Right cardiac atrium (tissue), 5 donors: ENCODE data around the gene SOHLH1. TPM values are rescaled to one million over a fixed set of nuclear protein-coding genes. Genes with fewer than 3 reads are reported as not detected.

ENCODE experiments used
- ATAC-seq, 2 donors: fragments of 200-7000 bp; cut with Tn5 transposase; one replicate each; pipeline versions ENCODE4 v1.8.0 to v1.9.1; 2020; ENCODE audit warnings: moderate library complexity in 2 of 2, mild to moderate bottlenecking in 1 of 2
- DNase-seq, 3 donors: peaks; one replicate each; pipeline ENCODE4 v3.0.0-alpha.2; 2020
- H3K27ac ChIP-seq: one replicate; pipeline ENCODE4 v1.5.1; 2013; ENCODE audit warnings: mild to moderate bottlenecking, low read length, control low read depth, moderate library complexity
- H3K27me3 ChIP-seq: one replicate; pipeline ENCODE4 v1.6.1; 2013; ENCODE audit not compliant: control insufficient read depth, insufficient read depth
- H3K4me1 ChIP-seq: one replicate; pipeline ENCODE4 v1.6.1; 2013; ENCODE audit warnings: low read length; ENCODE audit not compliant: control insufficient read depth, insufficient read depth
- H3K4me3 ChIP-seq: one replicate; pipeline ENCODE4 v1.5.1; 2013; ENCODE audit warnings: low read length, control low read depth
- H3K9me3 ChIP-seq: one replicate; pipeline ENCODE4 v1.6.1; 2013; ENCODE audit warnings: low read length; ENCODE audit not compliant: control insufficient read depth
- WGBS: extraction: QIAGEN DNeasy Blood & Tissue Kit; methylation state at CpG from one replicate; pipeline ENCODE4 v1.1.7; 2013; 5-methylcytosine and 5-hydroxymethylcytosine counted together
- intact Hi-C, 4 donors: fragments of 100-400 bp; cut with DNase I; formaldehyde crosslinking; loops; one replicate each; pipeline versions ENCODE4 v1.11.0 to v1.14.0; 2022 to 2023
- polyA plus RNA-seq: library from polyadenylated mRNA; stranded (reverse); fragments of 200-250 nt; gene quantifications from one replicate; pipeline ENCODE4 v1.2.3, GENCODE V29; 2013
- total RNA-seq, 4 donors: library from RNA; stranded (reverse); fragmentation: NEBNext Ultra II Directional; extraction: Animal tissue kit (Norgen Biotek cat#: 25700); gene quantifications; one replicate each; pipeline ENCODE4 v1.2.1, GENCODE V29; 2021
- donor health status: healthy with polysubstance abuse.
- donor health status: DM: no; HTN: yes; CAD: no.
- donor health status: DM: no; HTN: no; CAD: no.
- donor health status: DM: no; HTN: yes; CAD: no; lungs with severe emphysema.
- donor health status: DM: yes; HTN: yes; CAD: no.

SOHLH1 gene
- total and polyA plus RNA-seq, 5 donors = not detected

GRCh38 chr9:135692410-135692809, 6.9 kb downstream of the SOHLH1 start:
- intact Hi-C loops = no loop called here
- no peak for DNase-seq
- Histone ChIP-seq H3K4me3 (no peak overlapping the region), H3K9me3 (no peaks in the 10 kb centered on the region), H3K27me3 (no peaks in the 10 kb centered on the region), H3K27ac (no peak overlapping the region), H3K4me1 (no peaks in the 10 kb centered on the region)
- no peak for ATAC-seq
- 76% methylated on average over 11 of the region's 11 CpGs for WGBS

DNA sequence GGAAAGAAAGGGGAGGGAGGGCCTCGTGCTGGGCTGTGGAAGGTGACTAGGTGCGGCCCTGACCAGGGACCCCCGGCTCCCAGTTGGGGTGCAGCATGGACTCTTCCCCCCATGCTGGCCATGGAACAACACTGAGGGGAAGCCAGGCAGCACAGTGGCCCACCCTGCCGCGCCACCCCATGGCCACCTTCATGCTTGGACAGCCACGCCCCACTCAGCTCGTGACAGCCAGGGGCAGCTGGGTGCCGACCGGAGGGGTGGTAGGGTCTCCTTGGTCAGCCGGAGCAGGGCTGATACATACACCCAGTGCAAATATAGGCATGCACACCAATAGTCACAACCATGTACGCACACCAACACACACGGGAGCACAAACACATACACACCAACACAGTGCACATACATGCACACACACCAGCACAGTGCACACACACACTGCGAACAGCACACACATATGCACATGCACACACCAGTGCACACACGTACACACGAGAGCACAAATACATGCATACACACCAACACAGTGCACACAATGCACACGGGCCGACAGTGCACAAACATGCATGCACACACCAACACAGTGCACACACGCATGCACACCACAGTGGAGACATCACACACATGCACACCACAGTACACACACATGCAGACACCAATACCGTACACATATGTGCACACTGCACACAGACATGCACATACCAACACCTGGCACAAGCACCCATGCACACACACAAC, 8.3 kb downstream of the SOHLH1 start:
- ATAC-seq = no peak
- Histone ChIP-seq H3K4me3 (no peak overlapping the region), H3K27me3 (no peaks in the 10 kb centered on the region), H3K27ac (no peak overlapping the region), H3K9me3 (no peaks in the 10 kb centered on the region), H3K4me1 (no peaks in the 10 kb centered on the region)
- WGBS = 91% methylated on average over 19 of the region's 19 CpGs
- intact Hi-C loops = no loop called here
- DNase-seq = no peak

- Histone ChIP-seq H3K27me3 (no peaks in the 10 kb centered on the region), H3K4me1 (no peaks in the 10 kb centered on the region), H3K27ac (no peak overlapping the region), H3K4me3 (no peak overlapping the region), H3K9me3 (no peaks in the 10 kb centered on the region)
- ATAC-seq = no peak
- no peak for DNase-seq
- intact Hi-C loops = no loop called here
- WGBS = 85% methylated on average over 10 of the region's 10 CpGs
Measured at GRCh38 chr9:135689011-135689410, 10.3 kb downstream of the SOHLH1 start.

GRCh38 chr9:135687216-135687615, 12.1 kb downstream of the SOHLH1 start:
- Histone ChIP-seq H3K9me3 (no peaks in the 10 kb centered on the region), H3K4me3 (no peak overlapping the region), H3K4me1 (no peaks in the 10 kb centered on the region), H3K27ac (no peak overlapping the region), H3K27me3 (no peaks in the 10 kb centered on the region)
- 90% methylated on average over 15 of the region's 15 CpGs for WGBS
- intact Hi-C loops = no loop called here
- no peak for ATAC-seq
- no peak for DNase-seq

- H3K27ac ChIP-seq = no peak overlapping the region
- intact Hi-C loops = no loop called here
- no peaks in the 10 kb centered on the region for H3K4me1 ChIP-seq
- H3K9me3 ChIP-seq = no peaks in the 10 kb centered on the region
- no peak overlapping the region for H3K4me3 ChIP-seq
- no peak for DNase-seq
- ATAC-seq = no peak
- WGBS = 75% methylated on average over 17 of the region's 17 CpGs
- H3K27me3 ChIP-seq = no peaks in the 10 kb centered on the region
Measured at GRCh38 chr9:135684691-135685090, 14.6 kb downstream of the SOHLH1 start.

DNA sequence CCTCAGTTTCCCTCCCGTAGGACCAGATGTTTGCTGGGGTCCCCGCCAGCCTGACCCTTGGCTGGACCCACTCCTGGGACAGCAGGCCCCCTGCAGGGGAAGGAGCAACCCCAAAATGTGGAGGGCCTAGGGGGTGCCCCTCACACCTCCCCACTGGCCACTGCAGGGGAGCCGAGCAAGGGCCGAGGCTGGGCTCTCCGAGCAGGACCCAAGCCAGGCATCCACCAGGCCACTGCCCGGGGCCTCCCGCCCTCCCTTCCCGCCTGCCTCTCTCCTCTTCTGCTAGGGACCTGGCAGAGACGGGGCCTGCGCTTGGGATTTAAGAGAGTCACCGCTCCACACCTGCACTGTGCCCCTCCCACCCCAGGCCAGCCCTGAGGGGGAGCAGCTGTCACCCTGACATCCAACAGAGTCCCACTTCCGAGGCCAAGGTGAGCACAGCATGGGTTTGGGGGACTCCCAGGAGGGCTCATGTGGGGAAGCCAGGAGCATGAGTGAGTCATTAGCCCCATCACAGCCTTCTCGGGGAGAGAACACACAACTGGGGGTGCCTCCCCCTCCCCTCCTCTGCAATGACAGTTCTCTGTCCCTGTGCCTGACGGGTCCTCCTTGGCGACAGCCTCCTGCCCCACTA, 15.8 kb downstream of the SOHLH1 start:
- intact Hi-C loops = no loop called here
- no peaks in the 10 kb centered on the region for H3K4me1 ChIP-seq
- ATAC-seq (no peak), DNase-seq (no peak)
- 69% methylated on average over 15 of the region's 15 CpGs for WGBS
- H3K9me3 ChIP-seq = no peaks in the 10 kb centered on the region
- H3K27me3 ChIP-seq = no peaks in the 10 kb centered on the region
- no peak overlapping the region for H3K27ac ChIP-seq
- H3K4me3 ChIP-seq = no peak overlapping the region

DNA sequence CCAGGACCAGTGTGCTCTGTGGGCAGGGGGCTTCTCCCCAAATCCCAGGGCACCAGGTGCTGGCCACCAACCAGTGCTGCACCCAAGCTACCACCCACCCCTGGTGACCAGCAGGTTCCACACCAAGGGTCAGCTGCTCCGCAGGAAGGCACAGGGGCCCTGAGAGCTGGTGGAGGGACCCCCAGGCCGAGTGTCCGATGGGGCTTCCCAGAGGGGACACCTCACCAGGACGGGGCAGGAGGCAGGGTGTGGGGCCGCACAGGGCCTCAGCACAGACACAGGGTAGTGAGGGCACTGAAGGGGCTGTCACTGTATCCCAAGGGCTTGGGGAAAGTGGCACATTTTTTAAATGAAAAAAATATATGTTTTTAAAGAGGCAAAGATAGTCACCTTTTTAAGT, 18.1 kb downstream of the SOHLH1 start:
- no peak overlapping the region for H3K27ac ChIP-seq
- intact Hi-C loops = no loop called here
- DNase-seq (peak in 1 of 3 donors; percentile 3), ATAC-seq (no peak)
- H3K27me3 ChIP-seq = no peaks in the 10 kb centered on the region
- 90% methylated on average over 5 of the region's 5 CpGs for WGBS
- H3K4me1 ChIP-seq = no peaks in the 10 kb centered on the region
- H3K4me3 ChIP-seq = no peak overlapping the region
- H3K9me3 ChIP-seq = no peaks in the 10 kb centered on the region

GRCh38 chr9:135680056-135680455, 19.2 kb downstream of the SOHLH1 start:
- Histone ChIP-seq H3K9me3 (no peaks in the 10 kb centered on the region), H3K27me3 (no peaks in the 10 kb centered on the region), H3K4me3 (no peak overlapping the region), H3K4me1 (no peaks in the 10 kb centered on the region), H3K27ac (no peak overlapping the region)
- ATAC-seq = no peak
- no peak for DNase-seq
- intact Hi-C loops = no loop called here
- 66% methylated on average over 16 of the region's 16 CpGs for WGBS

- Histone ChIP-seq H3K27me3 (no peaks in the 10 kb centered on the region), H3K9me3 (no peaks in the 10 kb centered on the region), H3K4me1 (no peaks in the 10 kb centered on the region), H3K27ac (no peak overlapping the region), H3K4me3 (no peak overlapping the region)
- WGBS = 90% methylated on average over 20 of the region's 20 CpGs
- DNase-seq (peak in 1 of 3 donors; percentile 14), ATAC-seq (no peak)
- intact Hi-C loops = no loop called here
Measured at GRCh38 chr9:135678236-135679017, 20.9 kb downstream of the SOHLH1 start.

GRCh38 chr9:135677641-135678168, 21.6 kb downstream of the SOHLH1 start:
- WGBS = 81% methylated on average over 22 of the region's 22 CpGs
- no peak for ATAC-seq

DNA sequence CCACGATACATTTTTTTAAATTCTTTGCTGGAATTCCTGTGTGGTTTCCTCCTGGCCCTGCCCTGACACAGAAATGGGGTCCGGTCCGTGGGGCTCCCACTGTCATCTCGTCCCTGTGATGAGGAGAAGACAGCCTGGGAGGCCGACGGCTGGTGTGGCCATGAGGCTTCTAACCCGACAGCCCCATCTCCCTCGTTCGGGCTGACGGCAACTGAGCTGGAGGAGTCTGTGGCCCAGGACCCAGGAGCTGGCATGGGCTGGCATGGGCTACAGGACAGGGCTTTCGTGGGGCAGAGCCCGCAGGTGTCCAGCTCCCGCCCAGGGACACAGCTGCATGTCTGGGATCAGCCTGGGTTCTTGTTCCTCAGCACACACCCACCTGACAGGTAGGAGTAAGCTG, 22.4 kb downstream of the SOHLH1 start:
- 83% methylated on average over 13 of the region's 13 CpGs for WGBS

More at GRCh38 chr9:135677641-135678168, 21.6 kb downstream of the SOHLH1 start:
- Histone ChIP-seq H3K4me1 (no peaks in the 10 kb centered on the region), H3K27ac (no peak overlapping the region), H3K27me3 (no peaks in the 10 kb centered on the region), H3K9me3 (no peaks in the 10 kb centered on the region), H3K4me3 (no peak overlapping the region)
- intact Hi-C loops = no loop called here
- peak in 2 of 3 donors; percentile 36 to 46 for DNase-seq

More for the DNA sequence above, 22.4 kb downstream of the SOHLH1 start:
- intact Hi-C loops = no loop called here
- no peaks in the 10 kb centered on the region for H3K27me3 ChIP-seq
- ATAC-seq = no peak
- no peak overlapping the region for H3K4me3 ChIP-seq
- peak in 2 of 3 donors; percentile 22 to 34 for DNase-seq
- H3K4me1 ChIP-seq = no peaks in the 10 kb centered on the region
- H3K27ac ChIP-seq = no peak overlapping the region
- H3K9me3 ChIP-seq = no peaks in the 10 kb centered on the region
